Left renal pelvis (tissue), 4 donors: ENCODE data around the gene TCP11. TPM values are rescaled to one million over a fixed set of nuclear protein-coding genes. Genes with fewer than 3 reads are reported as not detected.
"Not testable (repeated sequence)": the region's sequence is repeated elsewhere in the genome, so short reads cannot be mapped to it uniquely, and the experiment has no call there.

ENCODE experiments used
- DNase-seq, 4 donors: peaks; one replicate each; pipeline ENCODE4 v3.0.0-alpha.2; 2013; ENCODE audit warnings: low read depth in 4 of 4, low spot score in 3 of 4
- polyA plus RNA-seq, 4 donors: library from polyadenylated mRNA; unstranded; fragments of 120-200 nt; gene quantifications; one replicate each; pipeline ENCODE4 v1.2.1, GENCODE V29; 2013; ENCODE audit not compliant: insufficient read length in 4 of 4

Gene TCP11
- polyA plus RNA-seq, 4 donors, result 1.2 to 2.8 (median 1.5) TPM

DNA sequence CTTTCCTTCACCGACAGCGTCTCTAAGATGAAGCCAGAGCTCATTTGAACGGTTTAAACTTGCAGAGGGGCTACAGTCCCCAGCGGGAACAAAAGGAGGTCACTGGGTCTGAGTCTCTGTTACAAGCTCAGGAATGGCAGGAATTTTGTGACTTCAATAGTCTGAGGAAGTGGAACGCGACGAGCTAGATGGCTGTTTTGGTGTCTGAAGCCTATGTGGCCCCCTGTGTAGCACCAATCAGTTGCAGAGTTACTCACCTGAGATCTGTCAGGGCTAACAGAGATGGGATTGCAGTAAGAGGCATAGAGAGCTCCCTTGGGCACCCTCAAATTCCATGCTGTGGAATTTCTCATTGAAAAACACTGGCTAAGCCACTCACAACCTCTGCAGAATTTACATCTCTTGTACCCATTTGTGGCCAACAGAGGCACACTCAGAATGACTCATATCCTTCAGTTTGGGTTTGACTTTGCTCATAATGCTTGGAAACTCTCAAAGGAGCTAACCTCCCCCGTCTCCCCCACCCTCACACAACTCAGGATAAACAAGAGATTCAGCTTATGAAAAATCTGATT lies 7.1 kb upstream of the TCP11 start:
- DNase-seq, result no peak

DNA sequence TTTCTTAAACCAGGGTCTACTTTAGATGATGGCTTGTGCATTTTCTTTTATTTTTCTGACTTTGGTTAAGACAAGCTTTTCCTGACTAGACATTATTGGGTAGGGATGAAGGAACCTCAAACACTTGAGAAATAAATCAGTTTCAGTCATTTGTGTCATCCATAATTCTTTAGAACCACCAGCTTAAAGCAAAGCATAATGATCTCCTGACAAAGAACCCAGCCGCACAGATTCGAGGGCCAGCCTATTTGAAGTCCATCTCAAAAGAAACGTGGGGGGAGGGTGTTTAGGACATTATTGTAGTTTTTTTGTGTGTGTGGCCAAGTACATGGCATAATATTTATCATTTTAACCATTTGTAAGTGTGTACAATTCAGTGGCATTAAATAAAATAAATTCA lies 6.3 kb upstream of the TCP11 start:
- no peak for DNase-seq

DNA sequence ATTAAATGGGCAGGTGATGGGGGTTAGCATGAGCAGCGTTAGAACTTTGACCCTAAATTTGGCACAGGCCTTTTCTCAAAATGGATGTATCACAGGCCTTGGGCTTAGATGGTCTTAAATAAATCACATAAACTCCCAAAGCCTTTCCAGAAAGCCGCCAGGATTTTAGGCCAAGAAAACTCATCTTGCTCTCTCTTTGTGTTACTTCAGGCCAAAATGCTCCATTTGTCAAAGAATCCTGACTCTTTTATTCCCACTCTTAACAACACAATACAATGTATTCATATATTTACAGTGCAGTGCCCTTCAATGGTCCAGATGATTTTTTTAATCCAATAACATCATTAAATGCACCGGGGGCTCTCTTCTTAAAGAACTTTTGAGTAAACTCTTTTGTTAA lies 5.9 kb upstream of the TCP11 start:
- DNase-seq, result no peak

DNA sequence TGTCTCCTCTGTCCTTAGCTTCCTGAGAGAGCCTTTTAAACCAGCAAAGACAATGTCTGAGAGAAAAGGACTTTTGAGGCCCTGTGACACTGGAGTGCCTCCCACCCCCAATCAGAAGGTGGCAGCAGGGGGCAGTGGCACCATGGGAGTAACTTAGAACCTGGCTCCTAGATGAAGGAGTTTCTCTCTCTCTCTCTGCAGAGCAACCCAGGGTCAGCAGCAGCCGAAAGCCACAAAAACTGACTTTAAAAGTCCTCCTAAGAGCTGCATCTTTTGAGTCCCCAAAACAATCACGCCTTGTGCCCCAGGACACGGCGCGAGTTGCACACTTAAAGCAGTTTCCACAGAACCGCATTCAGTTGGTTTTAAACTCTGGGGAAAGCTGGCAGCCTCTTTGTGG lies 5.3 kb upstream of the TCP11 start:
- no peak for DNase-seq

DNA sequence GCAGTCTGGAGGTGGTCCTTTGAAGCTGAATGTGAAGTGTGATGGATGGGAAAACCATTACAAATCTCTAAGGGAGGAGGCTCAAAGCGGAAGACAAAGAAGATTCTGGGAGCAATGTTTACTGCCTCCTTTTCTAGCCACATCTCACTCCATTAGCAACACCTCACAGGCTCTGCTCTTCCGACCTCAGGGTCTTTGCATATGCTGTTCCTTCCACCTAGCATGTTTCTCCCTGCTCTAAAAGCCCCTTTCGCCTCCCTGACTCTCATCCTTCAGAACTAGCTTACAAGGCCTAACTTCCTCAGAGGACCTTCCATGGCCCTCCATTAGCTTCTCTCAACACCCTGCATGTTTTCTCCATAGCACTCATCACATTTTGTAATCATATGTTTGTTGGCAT lies 4.6 kb upstream of the TCP11 start:
- DNase-seq, result no peak

DNA sequence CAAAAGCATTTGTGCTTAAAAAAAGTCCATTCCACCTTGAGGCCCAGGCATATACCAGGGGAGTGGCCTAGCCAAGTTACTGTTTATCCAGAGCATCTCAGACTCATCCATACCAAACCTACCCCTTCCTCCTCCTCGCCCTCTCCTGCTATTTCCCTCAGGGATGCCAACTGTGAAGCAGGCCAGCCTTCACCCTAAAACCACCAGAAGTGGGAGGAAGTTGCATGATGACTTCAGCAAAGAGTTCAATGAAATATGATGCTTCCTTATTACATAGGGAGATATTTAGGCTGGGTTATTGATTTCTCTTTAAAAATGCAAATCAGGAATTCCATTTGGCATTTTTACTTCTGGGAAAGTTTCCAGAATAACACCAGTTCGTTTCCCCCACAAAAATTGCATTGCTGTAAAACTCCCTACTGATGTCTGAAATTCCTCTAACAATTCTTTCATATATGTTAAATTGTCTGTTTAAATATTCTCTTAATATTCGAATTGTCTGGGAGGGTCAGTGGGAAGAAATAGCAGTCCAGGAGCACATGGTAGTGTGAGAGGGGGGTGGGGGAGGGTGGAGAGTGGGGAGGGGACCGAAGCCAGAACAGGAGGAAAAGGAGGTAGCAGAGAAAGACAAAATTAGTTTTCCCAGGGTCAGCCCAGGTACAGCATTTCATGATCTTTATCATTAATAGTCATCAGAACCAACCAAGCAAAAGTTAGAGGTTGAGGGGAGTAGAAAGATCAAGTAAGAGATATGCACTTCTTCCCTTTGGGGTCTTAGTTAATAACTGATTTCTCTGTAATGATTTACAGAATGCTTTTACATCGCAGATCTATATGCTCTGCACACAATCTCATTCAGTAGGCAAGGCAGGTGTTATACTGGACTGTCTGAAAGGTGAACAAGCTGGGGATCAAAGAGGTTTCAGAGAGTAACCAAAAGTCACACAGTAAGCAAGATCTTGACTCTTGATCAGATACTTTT lies 1.7 kb upstream of the TCP11 start:
- no peak for DNase-seq

DNA sequence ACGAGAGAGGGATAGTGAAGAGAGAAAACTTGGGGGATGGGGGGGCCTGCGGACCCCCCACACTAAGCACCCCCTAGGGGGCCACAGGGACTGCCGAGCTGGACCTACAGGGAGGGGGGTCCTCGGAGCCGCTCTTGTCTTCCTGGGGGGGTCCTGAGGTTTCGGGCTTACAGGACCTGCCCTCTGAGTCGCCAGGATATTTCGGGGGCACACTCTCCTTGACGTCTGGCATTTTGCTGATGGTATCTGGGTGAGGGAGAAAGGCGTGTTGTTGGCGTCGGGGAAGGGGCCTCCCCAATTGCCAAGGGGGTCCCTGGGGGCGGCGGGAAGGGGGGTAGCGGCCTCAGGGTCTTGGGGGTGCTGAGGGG lies 516 bp downstream of the TCP11 start:
- DNase-seq, result no peak

DNA sequence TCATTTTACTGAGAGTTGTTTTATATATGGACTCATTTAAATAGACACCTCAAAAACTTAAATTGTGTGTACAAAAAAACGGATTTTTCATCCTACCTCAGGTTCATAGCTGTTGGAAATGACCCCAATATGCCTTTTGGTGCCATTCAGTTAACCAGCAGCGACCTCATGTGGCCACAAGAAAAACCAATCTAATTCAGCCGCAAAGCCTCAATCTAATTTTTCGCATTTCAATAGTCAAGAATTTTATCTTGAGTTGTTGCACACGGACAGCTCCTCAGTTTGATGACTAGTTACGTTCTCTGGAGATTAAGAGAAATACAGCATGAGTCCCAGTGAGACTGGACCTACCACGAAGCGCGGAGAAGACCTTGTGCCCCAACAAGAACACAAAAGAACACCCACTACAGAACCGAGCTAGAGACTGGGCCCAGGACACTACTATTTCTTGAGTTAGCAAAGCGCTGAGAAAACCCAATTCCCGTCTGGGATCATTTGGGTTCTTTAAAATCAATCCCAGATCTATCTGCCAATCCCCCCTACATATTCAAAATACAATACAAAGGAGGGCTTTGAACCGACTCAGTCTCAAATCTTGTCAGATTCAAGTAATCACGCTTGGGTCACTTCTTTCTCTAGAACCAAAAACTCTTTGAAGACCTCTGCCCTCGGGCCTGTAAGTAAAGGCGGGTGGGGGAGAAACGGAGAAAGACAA lies 1.1 kb downstream of the TCP11 start:
- DNase-seq, result no peak

DNA sequence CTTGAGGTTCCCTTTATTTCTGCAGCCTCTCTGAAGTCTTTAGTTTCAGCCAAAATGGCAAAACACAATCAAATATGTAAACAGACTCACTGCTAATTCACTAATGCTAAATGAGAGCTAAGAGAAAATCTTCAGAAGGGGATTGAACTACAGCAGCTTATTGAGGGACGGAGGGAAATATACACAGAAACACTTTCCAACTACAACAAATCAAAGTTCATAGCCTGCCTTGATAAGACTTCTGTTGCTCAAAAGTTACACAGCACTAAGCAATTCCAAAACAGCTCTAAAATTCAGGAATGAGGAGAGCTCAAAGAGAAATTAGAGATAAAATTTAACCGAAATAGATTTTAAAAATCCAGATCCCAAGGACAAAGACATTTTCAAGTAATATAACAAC lies 1.7 kb downstream of the TCP11 start:
- DNase-seq, result no peak

DNA sequence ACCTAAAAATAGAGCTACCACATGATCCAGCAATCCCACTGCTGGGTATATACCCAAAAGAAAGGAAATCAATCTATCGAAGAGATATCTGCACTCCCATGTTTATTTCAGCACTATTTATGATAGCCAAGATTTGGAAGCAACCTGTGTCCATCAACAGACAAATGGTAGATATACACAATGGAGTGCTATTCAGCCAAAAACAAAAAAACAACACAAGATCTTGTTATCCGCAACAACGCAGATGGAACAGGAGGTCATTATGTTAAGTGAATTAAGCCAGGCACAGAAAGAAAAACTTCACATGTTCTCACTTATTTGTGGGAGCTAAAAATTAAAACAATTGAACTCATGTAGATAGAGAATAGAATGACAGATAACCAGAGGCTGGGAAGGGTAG lies 2.9 kb downstream of the TCP11 start:
- DNase-seq, result not testable (repeated sequence)

DNA sequence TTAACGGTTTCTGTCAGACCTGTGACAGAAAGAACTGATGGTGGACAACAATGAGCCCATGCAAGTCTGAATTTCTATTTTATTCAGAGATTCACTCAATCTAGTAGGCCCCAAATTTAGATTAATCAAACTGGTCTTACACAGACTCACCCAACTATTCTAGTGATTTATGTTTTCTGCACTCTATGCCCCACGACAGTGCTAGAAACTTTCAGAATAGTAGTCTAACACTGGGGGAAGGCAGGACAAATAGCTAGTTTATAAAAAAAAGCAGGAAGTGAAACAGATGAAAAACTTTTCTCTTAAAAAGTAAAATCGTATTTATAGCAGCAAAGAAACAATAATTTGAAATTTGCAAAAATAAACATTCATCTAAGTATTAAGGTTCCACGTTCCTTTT lies 5.0 kb downstream of the TCP11 start:
- no peak for DNase-seq

DNA sequence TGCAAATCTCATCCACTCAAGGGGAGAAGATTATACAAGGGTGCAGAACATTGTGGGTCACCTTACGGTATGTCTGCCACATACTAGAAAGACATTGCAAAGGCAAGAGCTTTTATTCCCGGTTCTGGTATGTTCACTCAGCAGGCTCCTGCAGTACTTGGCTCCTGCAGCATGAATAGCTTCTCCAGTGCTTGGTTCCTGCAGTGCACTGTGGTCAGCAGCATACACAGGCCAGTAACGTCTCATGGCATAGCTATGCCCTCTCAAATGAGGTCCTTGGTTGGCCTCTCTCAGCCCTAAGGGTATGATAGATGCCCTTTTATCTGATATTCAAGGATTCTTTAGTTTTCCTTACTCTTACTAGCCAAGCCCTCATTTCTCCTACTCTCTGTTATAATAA lies 12.6 kb downstream of the TCP11 start:
- DNase-seq, result no peak

DNA sequence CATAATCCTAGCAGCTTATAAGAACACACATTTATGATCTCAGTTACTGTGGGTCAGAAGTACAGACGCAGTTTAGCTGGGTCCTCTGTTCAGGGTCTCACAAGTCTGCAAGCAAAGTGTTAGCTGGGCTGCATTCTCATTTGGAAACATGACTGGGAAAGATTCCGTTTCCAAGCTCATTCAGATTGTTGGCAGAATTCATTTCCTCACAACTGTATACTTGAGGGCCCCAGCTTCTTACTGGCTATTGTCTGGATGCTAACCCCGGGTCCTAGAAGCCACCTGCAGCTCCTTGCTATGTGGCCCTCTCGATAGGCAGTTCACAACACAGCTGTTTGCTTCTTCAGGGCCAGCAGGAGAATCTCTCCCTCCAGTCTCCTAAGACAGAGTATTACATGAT lies 13.1 kb downstream of the TCP11 start:
- DNase-seq, result no peak

DNA sequence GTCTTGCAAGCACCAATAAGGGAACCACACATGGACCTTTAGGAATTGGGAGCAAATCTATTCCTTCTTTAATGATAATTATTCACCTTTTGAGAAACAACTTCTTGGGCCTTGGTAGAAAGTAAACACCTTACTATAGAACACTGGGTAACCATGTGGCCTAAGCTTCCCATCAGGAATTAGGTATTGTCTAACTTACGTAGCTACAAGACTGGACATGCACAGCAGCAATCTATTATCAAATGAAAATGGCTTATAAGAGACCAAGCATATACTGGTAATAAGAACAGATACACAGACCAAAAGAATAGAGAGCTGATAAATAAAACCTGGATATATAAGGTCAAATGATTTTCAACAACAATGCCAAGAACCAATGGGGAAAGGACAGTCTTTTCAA lies 16.8 kb downstream of the TCP11 start:
- DNase-seq, result no peak

DNA sequence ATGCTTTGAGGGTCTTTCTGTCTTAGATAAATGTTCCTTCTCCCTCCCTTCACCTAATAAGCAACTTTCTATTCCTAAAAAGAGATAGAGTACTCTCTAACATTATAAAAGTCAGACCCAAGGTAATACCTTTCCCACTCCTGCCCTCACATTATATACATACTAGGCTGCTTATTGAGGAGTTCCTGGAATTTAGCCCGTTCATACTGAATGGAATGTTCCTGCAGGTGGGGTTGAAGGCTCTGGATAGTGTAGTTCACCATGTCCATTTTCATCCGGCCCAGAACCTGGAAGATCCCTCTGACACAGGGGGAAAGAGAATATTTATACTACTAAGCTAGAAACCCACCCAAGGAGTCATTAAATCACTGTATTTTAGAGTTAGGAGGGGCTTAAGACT lies 20.4 kb downstream of the TCP11 start:
- DNase-seq, result no peak

DNA sequence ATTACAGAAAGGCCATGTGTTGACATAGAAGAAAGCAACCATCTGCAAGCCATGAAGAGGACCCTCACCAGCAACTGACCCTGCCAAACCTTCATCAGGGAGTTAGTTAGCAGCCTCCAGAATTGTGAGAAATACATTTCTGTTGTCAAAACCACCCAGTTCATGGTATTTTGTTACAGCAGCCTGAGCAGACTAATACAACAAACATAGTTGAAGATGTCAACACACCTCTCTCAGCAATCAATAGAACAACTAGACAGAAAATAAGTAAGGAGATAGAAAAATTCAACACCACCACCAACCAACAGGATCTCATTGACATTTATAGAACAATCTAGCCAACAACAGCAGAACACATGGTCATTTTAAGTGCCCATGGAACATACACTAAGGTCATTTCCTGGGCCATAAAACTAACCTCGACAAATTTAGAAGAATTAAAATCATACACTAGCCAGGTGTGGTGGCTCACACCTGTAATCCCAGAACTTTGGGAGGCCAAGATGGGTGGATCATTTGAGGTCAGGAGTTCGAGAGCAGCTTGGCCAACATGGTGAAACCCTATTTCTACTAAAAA lies 32.7 kb downstream of the TCP11 start:
- DNase-seq, result no peak

DNA sequence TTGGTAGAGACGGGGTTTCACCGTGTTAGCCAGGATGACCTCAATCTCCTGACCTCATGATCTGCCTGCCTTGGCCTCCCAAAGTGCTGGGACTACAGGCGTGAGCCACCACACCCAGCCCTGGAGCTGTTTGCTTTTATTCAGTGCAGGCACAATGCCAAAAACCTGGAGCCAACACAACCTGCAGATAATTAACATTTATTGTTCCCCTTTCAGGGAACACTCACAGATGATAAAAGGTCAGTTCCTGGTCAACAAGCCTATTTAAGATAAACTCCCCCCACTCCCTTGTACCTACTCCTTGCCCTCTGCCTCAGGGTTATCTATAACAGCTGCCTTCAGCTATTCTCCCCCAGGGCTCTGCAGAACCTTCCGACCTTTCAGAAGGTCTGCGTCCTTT lies 33.4 kb downstream of the TCP11 start:
- DNase-seq, result not testable (repeated sequence)

DNA sequence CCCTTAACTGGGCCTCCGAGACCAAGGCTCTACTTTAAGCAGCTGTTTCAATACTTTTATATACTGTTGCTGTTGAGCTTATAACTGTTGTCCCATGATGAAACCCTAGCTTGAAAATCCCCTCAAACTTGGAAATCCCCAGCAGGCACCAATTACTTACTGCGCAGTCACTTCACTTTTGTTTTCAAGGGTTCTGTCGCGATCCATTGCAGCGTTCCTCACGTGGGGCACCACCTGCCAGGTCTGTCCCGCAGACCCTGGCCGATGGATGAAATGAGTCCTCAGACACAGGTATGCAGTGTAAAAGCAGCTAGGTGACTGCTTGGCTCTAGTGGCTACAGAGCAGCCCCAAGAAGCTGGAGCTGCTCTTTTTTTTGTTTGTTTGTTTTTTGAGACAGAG lies 33.9 kb downstream of the TCP11 start:
- not testable (repeated sequence) for DNase-seq

DNA sequence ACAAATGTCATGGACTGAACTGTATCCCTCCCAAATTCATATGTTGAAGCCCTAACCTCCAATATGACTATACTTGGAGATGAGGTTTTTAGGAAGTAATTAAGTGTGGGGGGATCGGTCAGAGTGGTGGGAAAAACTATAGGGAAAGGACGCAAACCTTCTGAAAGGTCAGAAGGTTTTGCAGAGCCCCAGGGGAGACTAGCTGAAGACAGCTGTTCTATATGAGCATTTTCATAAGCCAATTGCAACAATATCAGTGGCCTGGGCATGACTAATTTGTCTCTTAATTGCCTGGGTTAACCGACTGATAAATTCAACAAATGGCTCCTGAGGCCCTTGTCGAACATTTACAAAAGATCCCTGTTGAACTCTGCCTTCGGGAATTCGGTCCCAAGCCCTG lies 35.1 kb downstream of the TCP11 start:
- DNase-seq, result not testable (repeated sequence)

DNA sequence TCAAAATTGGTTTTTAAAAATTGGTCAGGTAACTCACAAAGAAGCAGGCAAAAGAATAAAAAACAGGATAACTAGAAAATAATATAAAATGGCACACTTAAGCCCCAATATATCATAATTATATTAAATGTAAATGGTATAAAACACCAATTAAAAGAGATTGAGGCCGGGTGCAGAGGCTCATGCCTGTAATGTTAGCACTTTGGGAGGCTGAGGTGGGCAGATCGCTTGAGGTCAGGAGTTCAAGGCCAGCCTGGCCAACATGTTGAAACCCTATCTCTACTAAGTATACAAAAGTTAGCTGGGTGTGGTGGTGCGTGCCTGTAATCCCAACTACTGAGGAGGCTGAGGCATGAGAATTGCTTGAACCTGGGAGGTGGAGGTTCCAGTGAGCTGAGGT lies 36.1 kb downstream of the TCP11 start:
- DNase-seq, result no peak

DNA sequence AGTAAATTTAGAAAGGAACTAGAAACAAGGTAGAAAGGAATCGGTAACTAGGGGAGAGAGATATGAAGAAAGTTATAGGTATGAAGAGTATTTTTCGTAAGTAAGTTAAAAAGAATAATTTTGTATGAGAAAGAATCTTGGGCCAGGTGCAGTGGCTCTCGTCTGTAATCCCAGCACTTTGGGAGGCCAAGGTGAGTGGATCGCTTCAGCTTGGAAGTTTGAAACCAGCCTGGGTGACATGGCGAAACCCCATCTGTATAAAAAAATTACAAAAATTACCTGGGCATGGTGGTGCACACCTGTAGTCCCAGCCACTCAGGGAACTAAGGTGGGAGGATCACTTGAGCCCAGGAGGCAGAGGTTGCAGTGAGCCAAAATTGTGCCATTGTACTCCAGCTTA lies 42.0 kb downstream of the TCP11 start:
- DNase-seq, result no peak
